ENCODE results near the gene FOXO3. TPM values are rescaled to one million over a fixed set of nuclear protein-coding genes. Genes with fewer than 3 reads are reported as not detected.
A peak's percentile ranks its signal among the peaks of the same experiment; 100 is the strongest.
"Not testable (repeated sequence)": the region's sequence is repeated elsewhere in the genome, so short reads cannot be mapped to it uniquely, and the experiment has no call there.

Gene FOXO3
- total RNA-seq, 6 experiments from 2014 or later, result 18.1 to 45.2 (median 23.8) TPM

- TF ChIP-seq POLR2A (IDR thresholded peaks at IDR 0.05) (no peak), CTCF (IDR thresholded peaks at IDR 0.05) (no peak)
- peak; percentile 75 to 87 (median 82) for ATAC-seq
These were observed 96.1 kb downstream of the FOXO3 start for GRCh38 chr6:108656836-108657235.

GRCh38 chr6:108658174-108658573 lies 97.5 kb downstream of the FOXO3 start:
- DNase-seq (no peak), ATAC-seq (no peak)
- no peak overlapping the region for H3K4me3 ChIP-seq
- no peak overlapping the region for H3K27ac ChIP-seq
- no peaks in the 10 kb centered on the region for H3K9me3 ChIP-seq
- H3K4me1 ChIP-seq, result peaks cover 0 to 57% (median 27%) of the 10 kb centered on the region in 4 donors
- WGBS (ENCODE audit: insufficient coverage, low coverage, low lambda C conversion rate, missing lambda C conversion rate), result 100% methylated on average over 1 of the region's 2 CpGs
- no peaks in the 10 kb centered on the region for H3K36me3 ChIP-seq
- no peaks in the 10 kb centered on the region for H3K27me3 ChIP-seq
- intact Hi-C loops (cut with DNase I), result loop anchor here in 1 of 2 donors (10.0 kb wide), 1 partner anchor 93 kb away; the partner anchor contains the start of gene FOXO3
- no peak for TF ChIP-seq CTCF (IDR thresholded peaks at IDR 0.05)
- no peak for TF ChIP-seq POLR2A (IDR thresholded peaks at IDR 0.05)

More at GRCh38 chr6:108656836-108657235, 96.1 kb downstream of the FOXO3 start:
- H3K27me3 ChIP-seq, result no peaks in the 10 kb centered on the region
- peaks cover 0 to 63% (median 31%) of the 10 kb centered on the region in 4 donors for H3K4me1 ChIP-seq
- intact Hi-C loops (cut with DNase I), result loop anchor here in 1 of 2 donors (10.0 kb wide), 1 partner anchor 92 kb away; the partner anchor contains the start of gene FOXO3
- 25% methylated on average over 2 of the region's 2 CpGs for WGBS (ENCODE audit: insufficient coverage, low coverage, low lambda C conversion rate, missing lambda C conversion rate)
- no peaks in the 10 kb centered on the region for H3K9me3 ChIP-seq
- DNase-seq, result no peak
- peak overlapping the region; percentile 0 to 15 (median 2) for H3K27ac ChIP-seq
- no peak overlapping the region for H3K4me3 ChIP-seq
- H3K36me3 ChIP-seq, result no peaks in the 10 kb centered on the region

GRCh38 chr6:108658785-108659184 lies 98.1 kb downstream of the FOXO3 start:
- intact Hi-C loops (cut with DNase I), result loop anchor here in 1 of 2 donors (10.0 kb wide), 1 partner anchor 94 kb away; the partner anchor contains the start of gene FOXO3
- H3K27ac ChIP-seq, H3K27me3 ChIP-seq, ATAC-seq, H3K36me3 ChIP-seq, DNase-seq, H3K9me3 ChIP-seq, H3K4me3 ChIP-seq: not testable (repeated sequence)
- H3K4me1 ChIP-seq, result peaks cover 0 to 51% (median 23%) of the 10 kb centered on the region in 4 donors
- 77% methylated on average over 3 of the region's 4 CpGs for WGBS (ENCODE audit: insufficient coverage, low coverage, low lambda C conversion rate, missing lambda C conversion rate)

GRCh38 chr6:108660251-108660650 lies 99.5 kb downstream of the FOXO3 start:
- Histone ChIP-seq H3K36me3 (peaks cover 0 to 10% (median 4%) of the 10 kb centered on the region in 4 donors), H3K4me1 (peaks cover 0 to 37% (median 16%) of the 10 kb centered on the region in 4 donors), H3K4me3 (no peak overlapping the region), H3K27me3 (no peaks in the 10 kb centered on the region), H3K27ac (no peak overlapping the region), H3K9me3 (no peaks in the 10 kb centered on the region)
- intact Hi-C loops (cut with DNase I), result no loop called here
- no peak for ATAC-seq
- no peak for DNase-seq
- TF ChIP-seq CTCF (IDR thresholded peaks at IDR 0.05) (no peak), POLR2A (IDR thresholded peaks at IDR 0.05) (no peak)
- 82% methylated on average over 4 of the region's 4 CpGs for WGBS (ENCODE audit: insufficient coverage, low coverage, low lambda C conversion rate, missing lambda C conversion rate)

GRCh38 chr6:108661430-108661829 lies 100.7 kb downstream of the FOXO3 start:
- Histone ChIP-seq H3K36me3 (peaks cover 0 to 18% (median 5%) of the 10 kb centered on the region in 4 donors), H3K27ac (no peak overlapping the region), H3K4me3 (no peak overlapping the region), H3K4me1 (peaks cover 0 to 27% (median 12%) of the 10 kb centered on the region in 4 donors), H3K27me3 (no peaks in the 10 kb centered on the region), H3K9me3 (no peaks in the 10 kb centered on the region)
- no peak for DNase-seq
- 80% methylated on average over 1 of the region's 1 CpG for WGBS (ENCODE audit: insufficient coverage, low coverage, low lambda C conversion rate, missing lambda C conversion rate)
- ATAC-seq, result peak in 3 of 4 donors; percentile 10 to 38 (median 34)
- TF ChIP-seq POLR2A (IDR thresholded peaks at IDR 0.05) (no peak), CTCF (IDR thresholded peaks at IDR 0.05) (no peak)
- intact Hi-C loops (cut with DNase I), result no loop called here

Measured in right lobe of liver (tissue), 6 donors.